Activated B cell treated with CpG ODN at 0.5 μM for 24 hours (primary cell): Measurements from ENCODE around the gene MAN2B1. TPM values are rescaled to one million over a fixed set of nuclear protein-coding genes. Genes with fewer than 3 reads are reported as not detected.
"Not testable (repeated sequence)": the region's sequence is repeated elsewhere in the genome, so short reads cannot be mapped to it uniquely, and the experiment has no call there.

ENCODE experiments used
- ATAC-seq: fragments of 200-7000 bp; cut with Tn5 transposase; one replicate; pipeline ENCODE4 v1.10.0; 2021; ENCODE audit warnings: low read depth, mild to moderate bottlenecking, moderate library complexity
- CTCF ChIA-PET: fragments of 350-600 bp; sonication (Branson Sonifier 250); formaldehyde crosslinking; loops from one replicate; lab custom pipeline; 2021; ENCODE audit warnings: antibody characterized with exemption; lab: Charles Lee
- POLR2A ChIA-PET: fragments of 350-600 bp; sonication (Branson Sonifier 250); formaldehyde crosslinking; loops from one replicate; lab custom pipeline; 2021; ENCODE audit warnings: antibody characterized with exemption; lab: Charles Lee
- DNase-seq: peaks from one replicate; pipeline ENCODE4 v3.0.0; 2022
- H3K27ac Mint-ChIP-seq: one replicate; pipeline ENCODE4 v1.8.0; 2020; ENCODE audit warnings: mixed read lengths
- H3K27me3 Mint-ChIP-seq: one replicate; pipeline ENCODE4 v1.8.0; 2021; ENCODE audit warnings: mixed read lengths
- H3K36me3 Mint-ChIP-seq: one replicate; pipeline ENCODE4 v1.8.0; 2021; ENCODE audit warnings: low read depth, mixed read lengths
- H3K4me1 Mint-ChIP-seq: one replicate; pipeline ENCODE4 v1.8.0; 2021; ENCODE audit warnings: mixed read lengths
- H3K4me3 Mint-ChIP-seq: one replicate; pipeline ENCODE4 v1.8.0; 2020; ENCODE audit warnings: mild to moderate bottlenecking, mixed read lengths
- H3K9me3 Mint-ChIP-seq: one replicate; pipeline ENCODE4 v1.8.0; 2020; ENCODE audit warnings: mixed read lengths
- intact Hi-C: fragments of 100-400 bp; cut with micrococcal nuclease; formaldehyde crosslinking; loops from one replicate; pipeline ENCODE4 v1.15.1; 2024
- total RNA-seq: library from RNA; stranded (reverse); gene quantifications from 2 replicates; pipeline ENCODE4 v1.2.3, GENCODE V29; 2022
- TF ChIP-seq, protein P1 (sequence below): fragments of 200-600 bp; IDR thresholded peaks from one replicate; pipeline ENCODE4 v1.8.0; 2022; ENCODE audit warnings: antibody characterized with exemption, mild to moderate bottlenecking

Gene MAN2B1
- total RNA-seq, 1 donor from 2014 or later, result 291 TPM

DNA sequence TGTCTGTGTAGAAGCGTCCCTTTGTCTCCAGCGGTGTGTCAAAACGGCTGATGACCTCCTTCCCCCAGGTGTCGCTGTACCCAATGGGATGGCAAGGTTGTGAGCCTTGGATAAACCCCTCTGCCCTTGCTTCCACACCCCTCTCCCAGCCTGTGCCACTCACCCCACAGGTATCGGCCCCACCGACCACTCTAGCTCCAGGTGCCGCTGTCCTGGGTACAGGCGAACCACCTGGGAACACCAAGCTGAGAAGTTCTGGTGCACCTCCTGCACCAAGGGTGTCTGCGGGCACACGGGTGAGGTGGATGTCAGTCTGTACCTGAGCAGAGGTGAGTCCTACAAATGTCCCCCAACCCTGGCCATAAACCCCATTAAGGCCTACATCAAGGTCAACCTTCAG lies 16.6 kb downstream of the MAN2B1 start:
- no peak overlapping the region for H3K4me3 Mint-ChIP-seq
- POLR2A ChIA-PET, result interaction anchor here (0.6 kb wide), 1 partner anchor 23 kb away, joined by 5 read pairs; no protein-coding TSS in a partner anchor
- no peak overlapping the region for H3K27ac Mint-ChIP-seq
- H3K36me3 Mint-ChIP-seq, result peaks cover 51% of the 10 kb centered on the region
- H3K9me3 Mint-ChIP-seq, result no peaks in the 10 kb centered on the region
- TF ChIP-seq, protein P1, sequence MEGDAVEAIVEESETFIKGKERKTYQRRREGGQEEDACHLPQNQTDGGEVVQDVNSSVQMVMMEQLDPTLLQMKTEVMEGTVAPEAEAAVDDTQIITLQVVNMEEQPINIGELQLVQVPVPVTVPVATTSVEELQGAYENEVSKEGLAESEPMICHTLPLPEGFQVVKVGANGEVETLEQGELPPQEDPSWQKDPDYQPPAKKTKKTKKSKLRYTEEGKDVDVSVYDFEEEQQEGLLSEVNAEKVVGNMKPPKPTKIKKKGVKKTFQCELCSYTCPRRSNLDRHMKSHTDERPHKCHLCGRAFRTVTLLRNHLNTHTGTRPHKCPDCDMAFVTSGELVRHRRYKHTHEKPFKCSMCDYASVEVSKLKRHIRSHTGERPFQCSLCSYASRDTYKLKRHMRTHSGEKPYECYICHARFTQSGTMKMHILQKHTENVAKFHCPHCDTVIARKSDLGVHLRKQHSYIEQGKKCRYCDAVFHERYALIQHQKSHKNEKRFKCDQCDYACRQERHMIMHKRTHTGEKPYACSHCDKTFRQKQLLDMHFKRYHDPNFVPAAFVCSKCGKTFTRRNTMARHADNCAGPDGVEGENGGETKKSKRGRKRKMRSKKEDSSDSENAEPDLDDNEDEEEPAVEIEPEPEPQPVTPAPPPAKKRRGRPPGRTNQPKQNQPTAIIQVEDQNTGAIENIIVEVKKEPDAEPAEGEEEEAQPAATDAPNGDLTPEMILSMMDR, result no peak
- intact Hi-C loops, result no loop called here
- no peak for DNase-seq
- H3K27me3 Mint-ChIP-seq, result no peaks in the 10 kb centered on the region
- CTCF ChIA-PET, result no interaction called here
- peaks cover 8% of the 10 kb centered on the region for H3K4me1 Mint-ChIP-seq
- no peak for ATAC-seq

DNA sequence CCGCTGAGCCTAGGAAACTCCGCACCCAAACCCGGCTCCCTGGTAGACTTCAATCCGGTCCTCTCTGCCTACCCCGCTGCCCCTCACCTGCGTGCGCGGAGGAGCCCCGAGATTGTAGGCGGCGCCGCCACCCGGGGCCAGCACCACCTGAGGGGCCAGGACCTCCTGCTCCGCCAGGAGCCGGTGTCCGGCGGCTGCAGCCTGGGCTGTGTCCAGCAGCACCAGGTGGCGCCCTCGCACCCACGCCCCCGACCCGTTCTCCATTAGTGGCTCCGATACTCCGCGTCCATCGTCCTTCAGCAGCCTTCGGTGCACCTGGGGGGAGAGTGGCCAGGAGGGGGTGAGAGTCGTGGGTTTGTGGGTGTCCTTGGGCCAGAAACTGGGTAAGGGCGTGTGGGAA lies 18.5 kb downstream of the MAN2B1 start:
- ATAC-seq, result no peak
- intact Hi-C loops, result no loop called here
- DNase-seq, result no peak
- Mint-ChIP-seq H3K9me3 (no peaks in the 10 kb centered on the region), H3K4me3 (no peak overlapping the region), H3K27ac (peak overlapping the region; percentile 59), H3K36me3 (peaks cover 54% of the 10 kb centered on the region), H3K27me3 (no peaks in the 10 kb centered on the region), H3K4me1 (peaks cover 8% of the 10 kb centered on the region)
- ChIA-PET CTCF (no interaction called here), POLR2A (no interaction called here)
- TF ChIP-seq, protein P1, result no peak

DNA sequence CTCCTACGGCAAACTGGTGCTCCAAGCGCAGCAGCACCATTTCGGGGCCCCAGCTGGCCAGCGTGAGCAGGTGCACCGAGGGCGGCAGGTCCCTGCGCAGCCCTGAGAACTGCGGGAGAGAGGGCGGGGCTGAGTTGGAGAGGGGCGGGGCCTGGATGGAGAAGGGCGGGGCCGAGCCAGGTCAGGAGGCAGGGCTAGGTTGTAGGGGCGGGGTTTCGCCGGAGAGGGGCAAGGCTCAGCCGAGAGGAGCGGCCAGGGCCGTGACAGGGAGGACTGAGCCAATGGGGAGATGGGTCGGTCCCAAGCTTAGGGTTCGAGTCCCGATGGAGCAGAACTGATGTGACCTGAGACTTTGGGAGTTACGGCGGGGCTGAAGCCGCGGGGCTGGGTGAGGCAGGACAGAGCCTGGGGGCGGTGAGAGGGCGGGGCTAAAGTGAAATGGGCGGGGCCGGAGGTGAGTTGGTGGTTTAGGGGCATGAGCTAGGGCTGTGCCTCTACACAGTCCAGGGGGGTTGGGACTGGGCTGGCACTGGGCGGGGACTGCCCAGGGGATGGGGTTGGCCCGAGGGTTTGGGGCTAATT lies 19.0 kb downstream of the MAN2B1 start:
- H3K36me3 Mint-ChIP-seq, result peaks cover 56% of the 10 kb centered on the region
- TF ChIP-seq, protein P1, result no peak
- intact Hi-C loops, result loop anchor here (1.0 kb wide), 1 partner anchor 49 kb away; the partner anchor contains the start of gene FBXW9
- no peaks in the 10 kb centered on the region for H3K27me3 Mint-ChIP-seq
- H3K27ac Mint-ChIP-seq, result no peak overlapping the region
- no peak overlapping the region for H3K4me3 Mint-ChIP-seq
- H3K9me3 Mint-ChIP-seq, result no peaks in the 10 kb centered on the region
- POLR2A ChIA-PET, result interaction anchor here (0.6 to 0.7 kb wide), 2 partner anchors 34 to 155 kb away, joined by 3 to 8 read pairs; no protein-coding TSS in a partner anchor
- DNase-seq (no peak), ATAC-seq (peak; percentile 83)
- H3K4me1 Mint-ChIP-seq, result peaks cover 8% of the 10 kb centered on the region
- CTCF ChIA-PET, result no interaction called here

DNA sequence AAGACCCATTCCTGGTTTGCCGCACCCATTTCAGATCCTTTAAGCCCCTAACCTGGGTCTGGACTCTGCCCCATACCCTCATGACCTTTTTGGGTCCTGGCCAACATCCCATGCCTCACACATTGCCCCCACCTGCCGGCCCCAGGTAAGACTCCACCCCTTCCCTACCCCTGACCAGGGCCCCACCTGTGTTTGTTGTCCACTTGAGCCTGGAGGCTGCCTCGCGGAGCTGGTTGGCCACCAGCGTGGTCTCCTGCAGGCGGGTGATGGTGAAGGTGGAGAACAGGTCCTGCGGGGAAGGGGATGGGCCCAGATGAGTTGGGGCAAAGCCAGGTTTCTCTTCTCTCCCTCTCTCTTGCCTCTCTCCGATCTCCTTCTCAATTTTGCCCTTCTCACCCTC lies 19.5 kb downstream of the MAN2B1 start:
- DNase-seq (no peak), ATAC-seq (no peak)
- H3K4me3 Mint-ChIP-seq, result no peak overlapping the region
- no peak overlapping the region for H3K27ac Mint-ChIP-seq
- no peaks in the 10 kb centered on the region for H3K27me3 Mint-ChIP-seq
- TF ChIP-seq, protein P1, result no peak
- ChIA-PET POLR2A (interaction anchor here (0.6 to 0.7 kb wide), 2 partner anchors 35 to 155 kb away, joined by 3 to 8 read pairs; no protein-coding TSS in a partner anchor), CTCF (no interaction called here)
- peaks cover 8% of the 10 kb centered on the region for H3K4me1 Mint-ChIP-seq
- intact Hi-C loops, result loop anchor here (1.0 kb wide), 1 partner anchor 49 kb away; the partner anchor contains the start of gene FBXW9
- no peaks in the 10 kb centered on the region for H3K9me3 Mint-ChIP-seq
- H3K36me3 Mint-ChIP-seq, result peaks cover 53% of the 10 kb centered on the region

DNA sequence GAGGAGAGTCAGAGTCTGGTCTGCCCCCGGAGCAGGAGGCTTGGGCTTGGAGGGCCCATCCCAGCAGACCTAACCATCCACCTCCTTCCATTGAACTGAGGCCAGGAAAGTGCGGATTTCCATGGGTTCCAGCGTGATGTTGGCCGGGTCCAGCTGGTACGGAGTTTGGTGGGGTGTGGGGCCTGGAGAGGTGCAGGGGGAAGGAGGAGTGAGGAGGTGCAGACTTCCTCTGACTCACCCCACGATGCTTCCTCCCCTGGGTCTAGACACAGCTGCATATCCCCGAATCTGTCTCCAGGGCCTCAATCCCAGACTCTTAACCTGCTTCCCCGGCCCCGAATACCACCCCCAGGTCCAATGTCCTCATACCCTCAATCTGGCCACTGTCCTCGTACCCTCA lies 20.0 kb downstream of the MAN2B1 start:
- H3K36me3 Mint-ChIP-seq, result peaks cover 48% of the 10 kb centered on the region
- ChIA-PET CTCF (no interaction called here), POLR2A (no interaction called here)
- no peaks in the 10 kb centered on the region for H3K27me3 Mint-ChIP-seq
- DNase-seq (no peak), ATAC-seq (no peak)
- H3K4me3 Mint-ChIP-seq, result no peak overlapping the region
- H3K4me1 Mint-ChIP-seq, result peaks cover 8% of the 10 kb centered on the region
- intact Hi-C loops, result no loop called here
- TF ChIP-seq, protein P1, result no peak
- H3K9me3 Mint-ChIP-seq, result no peaks in the 10 kb centered on the region
- peak overlapping the region; percentile 14 for H3K27ac Mint-ChIP-seq

DNA sequence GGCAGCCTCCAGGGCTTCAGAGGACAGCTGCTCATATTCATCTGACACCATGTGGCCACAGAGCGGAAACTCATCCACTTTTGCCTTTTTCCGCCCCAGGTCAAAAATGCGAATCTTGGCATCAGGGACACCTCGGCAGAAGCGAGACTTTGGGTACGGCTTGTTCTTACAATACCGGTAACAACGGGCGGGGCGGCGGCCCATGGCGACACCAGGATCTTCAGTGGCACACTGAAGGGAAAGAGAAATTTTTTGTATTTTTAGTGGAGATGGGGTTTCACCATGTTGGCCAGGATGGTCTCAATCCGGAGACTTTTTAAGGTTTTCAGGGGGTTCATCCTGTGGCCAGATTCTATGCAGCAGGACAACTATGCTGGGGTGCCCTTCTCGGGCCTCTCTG lies 22.8 kb downstream of the MAN2B1 start:
- peak overlapping the region; percentile 24 for H3K27ac Mint-ChIP-seq
- DNase-seq, ATAC-seq, intact Hi-C loops, H3K27me3 Mint-ChIP-seq, POLR2A ChIA-PET, H3K4me3 Mint-ChIP-seq, CTCF ChIA-PET, H3K9me3 Mint-ChIP-seq: not testable (repeated sequence)
- peaks cover 18% of the 10 kb centered on the region for H3K4me1 Mint-ChIP-seq
- peaks cover 30% of the 10 kb centered on the region for H3K36me3 Mint-ChIP-seq
